ENCODE measurements around the gene OR1A1.

DNA sequence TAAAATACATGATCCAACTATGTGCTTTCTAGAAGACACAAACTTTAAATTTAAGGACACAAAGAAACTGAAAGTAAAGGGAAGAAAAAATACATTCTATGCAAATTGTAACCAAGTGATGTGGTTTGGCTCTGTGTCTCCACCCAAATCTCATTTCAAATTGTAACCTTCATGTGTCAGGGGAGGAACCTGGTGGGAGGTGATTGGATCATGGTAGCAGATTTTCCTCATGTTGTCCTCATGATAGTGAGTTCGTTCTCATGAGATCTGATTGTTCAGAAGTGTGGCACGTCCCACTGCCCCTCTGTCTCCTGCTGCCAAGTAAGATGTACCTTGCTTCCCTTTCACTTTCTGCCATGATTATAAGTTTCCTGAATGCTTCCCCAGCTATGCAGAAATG lies 15.0 kb downstream of the OR1A1 start:
- TF ChIP-seq, protein P1, sequence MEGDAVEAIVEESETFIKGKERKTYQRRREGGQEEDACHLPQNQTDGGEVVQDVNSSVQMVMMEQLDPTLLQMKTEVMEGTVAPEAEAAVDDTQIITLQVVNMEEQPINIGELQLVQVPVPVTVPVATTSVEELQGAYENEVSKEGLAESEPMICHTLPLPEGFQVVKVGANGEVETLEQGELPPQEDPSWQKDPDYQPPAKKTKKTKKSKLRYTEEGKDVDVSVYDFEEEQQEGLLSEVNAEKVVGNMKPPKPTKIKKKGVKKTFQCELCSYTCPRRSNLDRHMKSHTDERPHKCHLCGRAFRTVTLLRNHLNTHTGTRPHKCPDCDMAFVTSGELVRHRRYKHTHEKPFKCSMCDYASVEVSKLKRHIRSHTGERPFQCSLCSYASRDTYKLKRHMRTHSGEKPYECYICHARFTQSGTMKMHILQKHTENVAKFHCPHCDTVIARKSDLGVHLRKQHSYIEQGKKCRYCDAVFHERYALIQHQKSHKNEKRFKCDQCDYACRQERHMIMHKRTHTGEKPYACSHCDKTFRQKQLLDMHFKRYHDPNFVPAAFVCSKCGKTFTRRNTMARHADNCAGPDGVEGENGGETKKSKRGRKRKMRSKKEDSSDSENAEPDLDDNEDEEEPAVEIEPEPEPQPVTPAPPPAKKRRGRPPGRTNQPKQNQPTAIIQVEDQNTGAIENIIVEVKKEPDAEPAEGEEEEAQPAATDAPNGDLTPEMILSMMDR (IDR thresholded peaks at IDR 0.05; ENCODE audit: borderline replicate concordance, extremely low read depth, low read length, poor library complexity, severe bottlenecking) = no peak
- no peak for TF ChIP-seq EZH2 (IDR thresholded peaks at IDR 0.05; ENCODE audit: borderline replicate concordance, low read depth, low read length, severe bottlenecking)
